DOHH2 (cell line): Measurements from ENCODE around the gene SLX4.

Source experiments
- H3F3A ChIP-seq: fragments of 200-600 bp; sonication (generic), shearing (Covaris generic); 2 replicates; pipeline ENCODE4 v1.6.0; 2016; ENCODE audit warnings: antibody characterized with exemption, mild to moderate bottlenecking; ENCODE audit not compliant: control insufficient read depth, insufficient read depth
- H3K27ac ChIP-seq: fragments of 200-600 bp; sonication (generic); 2 replicates; pipeline ENCODE4 v1.5.1; 2014; ENCODE audit warnings: low read depth, mild to moderate bottlenecking, low read length, moderate library complexity
- H3K27me3 ChIP-seq: fragments of 200-600 bp; sonication (generic); 2 replicates; pipeline ENCODE4 v1.6.1; 2014; ENCODE audit warnings: mild to moderate bottlenecking, low read length, mixed read lengths; ENCODE audit not compliant: control insufficient read depth
- H3K36me3 ChIP-seq: fragments of 200-600 bp; sonication (generic); 2 replicates; pipeline ENCODE4 v1.6.1; 2014; ENCODE audit warnings: mild to moderate bottlenecking, low read length, moderate library complexity, mixed read lengths; ENCODE audit not compliant: control insufficient read depth
- H3K4me1 ChIP-seq: fragments of 200-600 bp; sonication (generic); 2 replicates; pipeline ENCODE4 v1.6.1; 2014; ENCODE audit warnings: mild to moderate bottlenecking, low read length, mixed read lengths; ENCODE audit not compliant: control insufficient read depth
- H3K4me2 ChIP-seq: fragments of 200-600 bp; sonication (generic); 2 replicates; pipeline ENCODE4 v1.6.0; 2014; ENCODE audit warnings: mild to moderate bottlenecking, low read length, moderate library complexity
- H3K4me3 ChIP-seq: fragments of 200-600 bp; sonication (generic); 2 replicates; pipeline ENCODE4 v1.5.1; 2014; ENCODE audit warnings: mild to moderate bottlenecking, low read length, mixed read lengths
- H3K79me2 ChIP-seq: fragments of 200-600 bp; sonication (generic); 2 replicates; pipeline ENCODE4 v1.6.1; 2014; ENCODE audit warnings: mild to moderate bottlenecking, low read length, mixed read lengths; ENCODE audit not compliant: control insufficient read depth
- H3K9me2 ChIP-seq: fragments of 200-600 bp; sonication (generic); replicated peaks from 2 replicates; pipeline ENCODE4 v1.6.1; 2014; ENCODE audit warnings: mild to moderate bottlenecking, low read length, mixed read lengths; ENCODE audit not compliant: control insufficient read depth
- H3K9me3 ChIP-seq: fragments of 200-600 bp; sonication (generic); 2 replicates; pipeline ENCODE4 v1.6.1; 2014; ENCODE audit warnings: antibody characterized with exemption, low read length, mixed read lengths; ENCODE audit not compliant: control insufficient read depth, insufficient read depth
- H4K20me1 ChIP-seq: fragments of 200-600 bp; sonication (generic); 2 replicates; pipeline ENCODE4 v1.6.0; 2014; ENCODE audit warnings: low read depth, mild to moderate bottlenecking, antibody characterized with exemption, low read length, moderate library complexity; ENCODE audit not compliant: control insufficient read depth, insufficient read depth
- CTCF ChIP-seq: fragments of 200-600 bp; sonication (generic); IDR thresholded peaks from one replicate; pipeline ENCODE4 v1.5.1; 2014; ENCODE audit warnings: antibody characterized with exemption, mild to moderate bottlenecking, low read depth, low read length; ENCODE audit not compliant: poor library complexity, severe bottlenecking
- EZH2phosphoT487 ChIP-seq: fragments of 200-600 bp; sonication (generic); IDR thresholded peaks from 2 replicates; pipeline ENCODE4 v1.6.1; 2017; ENCODE audit warnings: borderline replicate concordance, mild to moderate bottlenecking, antibody characterized with exemption, low read length, moderate library complexity, mixed read lengths

The SLX4 gene

GRCh38 chr16:3569851-3570250 lies 41.6 kb downstream of the SLX4 start:
- H4K20me1 ChIP-seq = no peaks in the 10 kb centered on the region
- TF ChIP-seq CTCF = no peak
- TF ChIP-seq EZH2phosphoT487 = no peak
- H3K27ac ChIP-seq = no peak overlapping the region
- H3K9me2 ChIP-seq = no peaks in the 10 kb centered on the region
- H3K79me2 ChIP-seq = peaks cover 65% of the 10 kb centered on the region
- H3K4me1 ChIP-seq = peaks cover under 1% of the 10 kb centered on the region
- H3F3A ChIP-seq = no peaks in the 10 kb centered on the region; the same call in 1 of the 2 replicates
- H3K36me3 ChIP-seq = peaks cover 72% of the 10 kb centered on the region
- H3K27me3 ChIP-seq = no peaks in the 10 kb centered on the region
- H3K4me3 ChIP-seq = no peak overlapping the region
- peaks cover 8% of the 10 kb centered on the region for H3K9me3 ChIP-seq
- H3K4me2 ChIP-seq = no peak overlapping the region

DNA sequence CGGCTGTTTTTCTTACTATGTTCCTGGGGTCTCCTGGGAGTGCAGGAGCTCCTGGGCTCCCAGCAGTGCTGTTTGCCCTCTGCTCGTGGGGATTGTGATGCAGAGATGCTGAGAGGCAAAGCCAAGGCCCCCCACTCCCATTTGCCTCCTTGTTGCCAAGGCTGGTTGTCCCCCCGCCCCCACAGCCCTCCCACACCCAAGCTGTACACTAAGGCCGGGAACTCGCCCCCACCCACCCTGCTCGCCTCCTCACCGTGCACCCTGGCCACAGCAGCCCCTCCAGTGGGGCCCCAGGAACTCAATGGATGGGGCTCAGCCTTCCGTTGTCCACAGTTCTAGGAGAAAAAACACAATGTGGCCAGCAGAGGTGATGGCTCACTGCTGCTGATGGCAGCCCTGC lies 44.4 kb downstream of the SLX4 start:
- H3K36me3 ChIP-seq = peaks cover 75% of the 10 kb centered on the region
- peaks cover 37% of the 10 kb centered on the region for H3K79me2 ChIP-seq
- H3K9me3 ChIP-seq = peaks cover 6% of the 10 kb centered on the region
- 0 out of 2 replicates have a peak, but pooled peaks cover 3% of the 10 kb centered on the region for H4K20me1 ChIP-seq
- H3K4me3 ChIP-seq = no peak overlapping the region
- no peak overlapping the region for H3K4me2 ChIP-seq
- no peaks in the 10 kb centered on the region; the same call in 1 of the 2 replicates for H3F3A ChIP-seq
- TF ChIP-seq CTCF = no peak
- no peak for TF ChIP-seq EZH2phosphoT487
- H3K4me1 ChIP-seq = no peaks in the 10 kb centered on the region
- no peak overlapping the region for H3K27ac ChIP-seq
- H3K9me2 ChIP-seq = no peaks in the 10 kb centered on the region
- H3K27me3 ChIP-seq = no peaks in the 10 kb centered on the region

- peaks cover 19% of the 10 kb centered on the region for H3K79me2 ChIP-seq
- H3K9me3 ChIP-seq = no peaks in the 10 kb centered on the region
- H3K9me2 ChIP-seq = no peaks in the 10 kb centered on the region
- no peaks in the 10 kb centered on the region for H3K27me3 ChIP-seq
- H3F3A ChIP-seq = no peaks in the 10 kb centered on the region
- peaks cover 75% of the 10 kb centered on the region for H3K36me3 ChIP-seq
- TF ChIP-seq EZH2phosphoT487 (no peak), CTCF (no peak)
- H3K4me2 ChIP-seq = no peak overlapping the region
- no peaks in the 10 kb centered on the region for H3K4me1 ChIP-seq
- H3K4me3 ChIP-seq = no peak overlapping the region
- H3K27ac ChIP-seq = no peak overlapping the region
- H4K20me1 ChIP-seq = 0 out of 2 replicates have a peak, but pooled peaks cover 3% of the 10 kb centered on the region
Measured at GRCh38 chr16:3564889-3565141, 46.6 kb downstream of the SLX4 start.
